GM19324 (cell line): ENCODE data around the gene ATP5F1C.
A peak's percentile ranks its signal among the peaks of the same experiment; 100 is the strongest.
"Not testable (repeated sequence)": the region's sequence is repeated elsewhere in the genome, so short reads cannot be mapped to it uniquely, and the experiment has no call there.

Source experiments
- ATAC-seq: cut with Tn5 transposase; IDR thresholded peaks from one replicate; pipeline ENCODE4 v1.9.1; 2021; ENCODE audit warnings: mild to moderate bottlenecking, moderate library complexity; ENCODE audit not compliant: unreplicated experiment, low FRiP score

ATP5F1C gene

GRCh38 chr10:7787857-7788638 lies at the start of gene ATP5F1C, which contains the start of gene KIN:
TSS of gene ATP5F1C (plus strand) at chr10:7788177. CDS start at chr10:7788208, 31 bp downstream.
TSS of gene KIN (minus strand) at chr10:7787993. CDS start at chr10:7787933, 60 bp downstream.
- peak; percentile 97 for ATAC-seq

DNA sequence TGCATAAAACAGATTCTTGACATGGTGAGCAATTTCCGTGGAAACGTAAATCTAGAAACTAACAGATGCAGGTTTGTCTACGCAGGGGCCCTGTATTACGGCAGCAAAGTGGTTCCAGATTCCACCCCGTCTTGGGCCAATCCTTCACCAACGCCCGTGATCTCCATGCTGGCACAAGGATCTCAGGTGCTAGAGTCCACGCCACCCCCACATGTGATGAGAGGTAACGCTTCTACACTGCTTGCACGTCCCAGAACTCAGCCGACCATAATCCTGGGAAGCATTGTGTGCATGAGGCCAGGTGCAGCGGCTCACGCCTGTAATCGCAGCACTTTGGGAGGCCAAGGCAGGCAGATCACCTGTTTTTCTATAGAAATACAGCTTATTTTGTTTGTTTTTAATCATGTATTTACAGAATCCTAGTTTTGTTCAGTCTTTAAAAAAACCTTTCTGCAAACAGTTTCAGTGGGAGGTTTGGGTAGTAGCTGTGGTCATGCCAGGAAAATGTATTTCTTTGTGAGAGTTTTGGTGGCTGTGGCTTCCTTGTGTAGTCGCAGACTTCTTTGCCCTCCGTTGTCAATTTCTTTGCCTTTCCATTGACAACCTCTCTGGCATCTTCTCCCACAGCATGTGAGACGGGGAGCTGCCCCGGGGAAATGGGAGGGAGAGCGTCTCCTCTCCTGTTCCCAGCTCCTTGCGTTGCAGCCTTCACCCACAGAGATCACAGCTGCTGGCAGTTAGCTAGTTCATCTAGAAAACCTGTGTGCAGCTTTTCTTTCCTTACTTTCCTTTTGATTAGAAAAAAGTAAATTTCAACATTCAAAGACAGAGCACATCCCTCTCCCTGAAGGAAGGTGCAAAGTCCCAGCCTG lies 49.2 kb upstream of the ATP5F1C start:
- no peak for ATAC-seq

DNA sequence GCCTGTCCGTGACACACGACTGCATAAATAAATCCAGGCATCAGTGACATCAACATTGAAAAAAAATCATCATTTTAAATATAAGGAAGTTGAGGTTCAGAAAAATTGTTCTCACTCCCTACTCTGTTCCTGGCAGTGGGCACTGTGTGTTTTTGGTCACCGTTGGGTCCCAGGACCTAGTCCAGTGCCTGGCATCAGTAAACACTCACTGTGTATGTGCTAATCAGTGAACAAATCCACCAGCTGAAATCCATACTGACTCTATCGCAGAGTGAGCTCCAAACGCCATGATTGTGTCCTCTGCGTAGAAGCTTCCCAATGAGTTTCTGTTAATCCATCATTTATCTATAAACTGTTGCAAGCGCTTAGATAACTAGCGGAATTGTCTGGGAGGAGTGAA lies 43.7 kb upstream of the ATP5F1C start:
- ATAC-seq = no peak

- not testable (repeated sequence) for ATAC-seq
Observed at GRCh38 chr10:7748637-7749036, 39.3 kb upstream of the ATP5F1C start.

GRCh38 chr10:7750222-7750621 lies 37.8 kb upstream of the ATP5F1C start:
- no peak for ATAC-seq

- no peak for ATAC-seq
Observed at GRCh38 chr10:7752251-7752650, 35.7 kb upstream of the ATP5F1C start.

- ATAC-seq = no peak
Observed at GRCh38 chr10:7755103-7755502, 32.9 kb upstream of the ATP5F1C start.

- ATAC-seq = no peak
Observed at GRCh38 chr10:7756360-7756992, 31.5 kb upstream of the ATP5F1C start.

DNA sequence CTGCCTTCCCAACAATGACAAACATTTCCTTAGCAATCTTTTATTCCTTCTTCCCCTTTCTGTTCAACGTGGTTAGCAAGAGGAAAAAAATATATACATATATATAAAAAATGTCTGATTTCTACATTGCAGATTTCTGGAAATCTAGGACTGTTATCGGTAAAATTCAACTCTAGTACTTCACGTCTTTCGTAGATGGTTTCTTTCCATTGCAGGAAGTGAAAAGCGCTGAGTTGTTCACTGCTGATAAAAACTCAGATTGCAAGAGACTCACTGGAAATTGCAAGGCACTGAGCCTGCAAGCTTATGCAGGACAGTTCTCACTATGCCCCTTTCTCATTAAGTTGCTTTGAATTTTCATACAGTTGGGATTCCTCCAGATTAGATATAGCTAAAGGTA lies 24.0 kb upstream of the ATP5F1C start:
- no peak for ATAC-seq

DNA sequence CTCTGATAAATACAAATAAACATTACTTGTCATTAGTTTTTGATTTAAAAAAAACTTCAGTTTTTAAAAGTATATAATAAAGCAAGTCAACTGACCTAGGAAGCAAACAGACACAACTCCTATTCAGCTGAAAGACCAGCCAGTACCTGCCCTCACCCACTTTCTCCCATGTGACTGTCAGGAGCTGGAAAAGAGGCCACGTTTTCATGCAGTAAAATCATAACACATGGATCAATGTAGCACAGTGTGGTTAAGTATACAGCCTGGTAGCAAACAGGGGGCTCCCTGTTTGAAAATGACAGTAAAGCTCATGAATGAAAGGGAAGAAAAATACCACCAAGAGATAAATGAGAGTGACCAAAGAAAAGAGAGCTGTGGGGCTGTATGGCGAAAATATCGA lies 21.7 kb upstream of the ATP5F1C start:
- no peak for ATAC-seq

GRCh38 chr10:7767209-7767608 lies 20.8 kb upstream of the ATP5F1C start:
- ATAC-seq = no peak

- no peak for ATAC-seq
Observed at GRCh38 chr10:7768417-7768816, 19.6 kb upstream of the ATP5F1C start.

GRCh38 chr10:7773845-7774801 lies 13.9 kb upstream of the ATP5F1C start:
- no peak for ATAC-seq

DNA sequence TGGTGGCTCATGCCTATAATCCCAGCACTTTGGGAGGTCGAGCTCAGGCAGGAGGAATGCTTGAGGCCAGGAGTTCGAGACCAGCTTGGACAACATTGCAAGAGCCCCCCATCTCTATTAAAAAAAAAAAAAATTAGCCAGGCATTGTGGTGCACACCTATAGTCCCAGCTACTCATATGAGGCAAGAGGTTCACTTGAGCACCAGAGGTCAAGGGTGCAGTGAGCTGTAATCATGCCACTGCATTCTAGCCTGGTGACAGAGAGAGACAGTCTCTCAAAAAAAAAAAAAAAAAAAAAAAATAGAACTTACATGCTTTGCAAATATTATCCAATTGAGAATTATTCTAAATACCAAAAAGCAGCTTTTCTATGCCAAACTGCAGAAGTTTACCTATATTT lies 11.2 kb upstream of the ATP5F1C start:
- no peak for ATAC-seq

DNA sequence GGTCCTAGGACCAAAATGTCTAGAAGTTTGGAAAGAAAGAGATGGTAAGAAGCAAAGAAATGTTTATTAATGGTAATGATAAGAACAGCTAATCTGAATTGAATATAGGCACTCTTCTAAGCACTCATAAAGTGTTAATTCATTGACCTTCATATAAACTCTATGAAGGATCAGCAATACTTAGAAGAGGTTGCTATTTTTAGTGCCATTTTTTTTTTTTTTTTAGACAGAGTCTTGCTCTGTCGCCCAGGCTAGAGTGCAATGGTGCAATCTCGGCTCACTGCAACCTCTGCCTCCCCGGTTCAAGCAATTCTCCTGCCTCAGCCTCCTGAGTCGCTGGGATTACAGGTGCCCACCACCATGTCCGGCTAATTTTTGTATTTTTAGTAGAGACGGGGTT lies 5.8 kb upstream of the ATP5F1C start:
- not testable (repeated sequence) for ATAC-seq

GRCh38 chr10:7786430-7786829 lies 1.5 kb upstream of the ATP5F1C start:
- ATAC-seq = no peak

- ATAC-seq = peak; percentile 17
Observed at GRCh38 chr10:7787150-7787856, 674 bp upstream of the ATP5F1C start.

DNA sequence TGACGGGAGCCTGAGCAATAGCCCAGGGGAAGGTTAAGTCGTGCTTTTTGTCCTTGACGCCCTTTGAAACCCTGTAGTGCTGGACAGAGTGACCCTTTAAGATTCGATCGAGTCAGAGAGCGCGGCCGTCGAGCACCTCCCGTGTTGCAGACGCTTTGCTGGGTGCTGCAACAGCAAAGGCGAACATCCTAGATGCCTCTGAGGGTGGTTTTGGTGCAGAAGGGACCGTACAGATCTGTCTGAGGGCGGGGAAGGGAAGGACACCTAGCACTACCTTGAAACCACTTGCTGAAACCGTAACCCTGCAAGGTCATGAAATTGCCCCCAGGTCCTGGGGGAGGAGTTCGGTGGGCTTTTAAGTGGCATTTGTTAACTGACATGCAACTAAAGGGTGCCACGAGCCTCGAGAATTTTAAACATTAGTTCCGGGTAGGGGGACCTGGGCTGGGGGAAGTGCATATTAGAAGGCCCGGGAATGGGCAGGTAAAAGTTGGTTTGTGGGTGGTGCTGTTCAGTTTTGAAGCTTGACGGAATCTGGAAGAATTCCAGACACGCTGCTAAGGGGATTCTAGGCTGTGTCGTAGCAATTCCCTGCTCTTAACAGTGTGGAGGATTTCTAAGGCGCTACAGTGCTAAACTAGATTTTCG lies 786 bp downstream of the ATP5F1C start:
- ATAC-seq = peak; percentile 19

- ATAC-seq = no peak
Observed at GRCh38 chr10:7789390-7789789, 1.4 kb downstream of the ATP5F1C start.
